Trophoblast cell (in vitro differentiated cells and primary cell): ENCODE results near the gene MYCN.
A peak's percentile ranks its signal among the peaks of the same experiment; 100 is the strongest.

Experiments used
- DNase-seq, 2 donors: peaks; one replicate each; pipeline ENCODE4 v3.0.0-alpha.2; 2016
- H2AFZ ChIP-seq: 2 replicates; pipeline ENCODE4 v1.6.1; 2013; ENCODE audit warnings: low read length, moderate library complexity, mild to moderate bottlenecking; ENCODE audit not compliant: insufficient read depth, poor library complexity
- H2AK5ac ChIP-seq: 2 replicates; pipeline ENCODE4 v1.6.1; 2013; ENCODE audit warnings: mild to moderate bottlenecking, low read length
- H2BK120ac ChIP-seq: 2 replicates; pipeline ENCODE4 v1.6.1; 2013; ENCODE audit warnings: low read length, mild to moderate bottlenecking, moderate library complexity; ENCODE audit not compliant: insufficient read depth, poor library complexity
- H2BK12ac ChIP-seq: 2 replicates; pipeline ENCODE4 v1.6.1; 2013; ENCODE audit warnings: mild to moderate bottlenecking, low read length, moderate library complexity
- H2BK5ac ChIP-seq: 2 replicates; pipeline ENCODE4 v1.6.1; 2013; ENCODE audit warnings: low read length, low read depth, moderate library complexity, mild to moderate bottlenecking; ENCODE audit not compliant: poor library complexity
- H3K14ac ChIP-seq: 2 replicates; pipeline ENCODE4 v1.6.1; 2013; ENCODE audit warnings: mild to moderate bottlenecking, low read length
- H3K18ac ChIP-seq: 2 replicates; pipeline ENCODE4 v1.6.1; 2013; ENCODE audit warnings: mild to moderate bottlenecking, low read length
- H3K23ac ChIP-seq: 2 replicates; pipeline ENCODE4 v1.6.1; 2013; ENCODE audit warnings: low read length
- H3K27ac ChIP-seq: 2 replicates; pipeline ENCODE4 v1.5.1; 2013; ENCODE audit warnings: low read depth, mild to moderate bottlenecking, inconsistent platforms, low read length, moderate library complexity
- H3K27me3 ChIP-seq: 2 replicates; pipeline ENCODE4 v1.6.1; 2013; ENCODE audit warnings: inconsistent platforms, mild to moderate bottlenecking, low read length, moderate library complexity; ENCODE audit not compliant: insufficient read depth
- H3K36me3 ChIP-seq, 2 experiments: 1 replicate in 1 of 2; 2 replicates in 1 of 2; pipeline ENCODE4 v1.6.1; 2013; ENCODE audit warnings: low read length in 2 of 2, mild to moderate bottlenecking in 2 of 2, moderate library complexity in 1 of 2; ENCODE audit not compliant: insufficient read depth in 2 of 2, control insufficient read depth in 1 of 2
- H3K4ac ChIP-seq: 2 replicates; pipeline ENCODE4 v1.6.1; 2013; ENCODE audit warnings: low read depth, mild to moderate bottlenecking, low read length, moderate library complexity
- H3K4me1 ChIP-seq, 2 experiments: 1 replicate in 1 of 2; 2 replicates in 1 of 2; pipeline ENCODE4 v1.6.1; 2013; ENCODE audit warnings: low read length in 2 of 2, mild to moderate bottlenecking in 2 of 2, moderate library complexity in 1 of 2; ENCODE audit not compliant: insufficient read depth in 2 of 2, control insufficient read depth in 1 of 2
- H3K4me2 ChIP-seq: 2 replicates; pipeline ENCODE4 v1.6.1; 2013; ENCODE audit warnings: inconsistent platforms, mild to moderate bottlenecking, low read length, moderate library complexity
- H3K4me3 ChIP-seq: 2 replicates; pipeline ENCODE4 v1.5.1; 2013; ENCODE audit warnings: mild to moderate bottlenecking, low read depth, low read length, inconsistent platforms
- H3K79me1 ChIP-seq: one replicate; pipeline ENCODE4 v1.6.1; 2013; ENCODE audit warnings: low read length
- H3K79me2 ChIP-seq: 2 replicates; pipeline ENCODE4 v1.6.1; 2013; ENCODE audit warnings: low read length, mild to moderate bottlenecking; ENCODE audit not compliant: control insufficient read depth, insufficient read depth, poor library complexity
- H3K9ac ChIP-seq: 2 replicates; pipeline ENCODE4 v1.6.1; 2013; ENCODE audit warnings: mild to moderate bottlenecking, low read length
- H3K9me3 ChIP-seq: 2 replicates; pipeline ENCODE4 v1.6.1; 2013; ENCODE audit warnings: low read depth, mild to moderate bottlenecking, control low read depth, inconsistent platforms, low read length; ENCODE audit not compliant: insufficient read depth
- H4K12ac ChIP-seq: 2 replicates; pipeline ENCODE4 v1.6.1; 2013; ENCODE audit warnings: low read depth, mild to moderate bottlenecking, low read length, moderate library complexity
- H4K8ac ChIP-seq: 2 replicates; pipeline ENCODE4 v1.6.1; 2013; ENCODE audit warnings: low read depth, mild to moderate bottlenecking, low read length, moderate library complexity
- H4K91ac ChIP-seq: one replicate; pipeline ENCODE4 v1.6.1; 2013; ENCODE audit warnings: low read depth, mild to moderate bottlenecking, low read length, moderate library complexity
- WGBS: extraction: QIAGEN DNeasy Blood & Tissue Kit; methylation state at CpG from one replicate; pipeline ENCODE4 v1.1.7; 2013; ENCODE audit warnings: missing lambda C conversion rate; ENCODE audit not compliant: insufficient read length, insufficient coverage; ENCODE audit errors: extremely low coverage; 5-methylcytosine and 5-hydroxymethylcytosine counted together

The MYCN gene

GRCh38 chr2:15938803-15939555, 1.4 kb upstream of the MYCN start:
- peaks cover 29% of the 10 kb centered on the region for H3K79me1 ChIP-seq
- H3K18ac ChIP-seq = no peak overlapping the region
- H3K9me3 ChIP-seq = no peaks in the 10 kb centered on the region
- H3K4me2 ChIP-seq = peak overlapping the region; percentile 96
- no peak overlapping the region for H3K4me3 ChIP-seq
- no peak overlapping the region for H3K14ac ChIP-seq
- H2BK120ac ChIP-seq = no peak overlapping the region
- H3K4me1 ChIP-seq = peaks cover 5 to 10% of the 10 kb centered on the region in 2 experiments
- H4K12ac ChIP-seq = no peak overlapping the region
- no peak overlapping the region for H2BK12ac ChIP-seq
- no peak overlapping the region for H2AFZ ChIP-seq
- H2AK5ac ChIP-seq = no peak overlapping the region
- H3K9ac ChIP-seq = no peak overlapping the region
- peaks cover 0 to 8% of the 10 kb centered on the region in 2 experiments for H3K36me3 ChIP-seq
- no peak overlapping the region for H2BK5ac ChIP-seq
- no peak overlapping the region for H4K8ac ChIP-seq
- peaks cover 26% of the 10 kb centered on the region for H3K79me2 ChIP-seq
- H3K23ac ChIP-seq = no peak overlapping the region
- whole genome bisulfite sequencing = no CpG with 5 or more reads among the region's 8 CpGs
- DNase-seq = no peak
- H3K27ac ChIP-seq = no peak overlapping the region
- H3K27me3 ChIP-seq = no peaks in the 10 kb centered on the region
- peak overlapping the region; percentile 66 for H4K91ac ChIP-seq
- H3K4ac ChIP-seq = no peak overlapping the region

GRCh38 chr2:15939556-15939853, 845 bp upstream of the MYCN start:
- peak overlapping the region; percentile 79 for H3K14ac ChIP-seq
- H3K27ac ChIP-seq = no peak overlapping the region
- no peaks in the 10 kb centered on the region for H3K9me3 ChIP-seq
- no peak overlapping the region for H3K23ac ChIP-seq
- WGBS = no CpG with 5 or more reads among the region's 21 CpGs
- H2BK12ac ChIP-seq = peak overlapping the region; percentile 83
- H2BK5ac ChIP-seq = no peak overlapping the region
- H3K4ac ChIP-seq = no peak overlapping the region
- H2BK120ac ChIP-seq = peak overlapping the region; percentile 67
- peak overlapping the region; percentile 86 for H4K8ac ChIP-seq
- H4K91ac ChIP-seq = peak overlapping the region; percentile 66
- no peaks in the 10 kb centered on the region for H3K27me3 ChIP-seq
- peaks cover 29% of the 10 kb centered on the region for H3K79me1 ChIP-seq
- peak overlapping the region; percentile 61 for H3K18ac ChIP-seq
- H3K9ac ChIP-seq = no peak overlapping the region
- H3K4me1 ChIP-seq = peaks cover 5 to 10% of the 10 kb centered on the region in 2 experiments
- no peak overlapping the region for H2AK5ac ChIP-seq
- H2AFZ ChIP-seq = peak overlapping the region; percentile 43
- H4K12ac ChIP-seq = peak overlapping the region; percentile 47
- peaks cover 0 to 8% of the 10 kb centered on the region in 2 experiments for H3K36me3 ChIP-seq
- DNase-seq = peak in 1 of 2 donors; percentile 59
- peak overlapping the region; percentile 96 for H3K4me2 ChIP-seq
- H3K4me3 ChIP-seq = no peak overlapping the region
- peaks cover 27% of the 10 kb centered on the region for H3K79me2 ChIP-seq

GRCh38 chr2:15940661-15941480, 521 bp downstream of the MYCN start:
- Histone ChIP-seq H3K9me3 (no peaks in the 10 kb centered on the region), H4K91ac (peak overlapping the region; percentile 80), H2BK120ac (peak overlapping the region; percentile 48), H3K4me1 (peaks cover 5 to 10% of the 10 kb centered on the region in 2 experiments), H2AFZ (peak overlapping the region; percentile 96), H2BK12ac (peak overlapping the region; percentile 71), H3K18ac (peak overlapping the region; percentile 61), H3K4ac (peak overlapping the region; percentile 98), H2AK5ac (no peak overlapping the region), H3K36me3 (peaks cover 6 to 14% of the 10 kb centered on the region in 2 experiments), H3K4me2 (peak overlapping the region; percentile 96), H3K79me2 (peaks cover 27% of the 10 kb centered on the region), H2BK5ac (peak overlapping the region; percentile 92), H4K12ac (no peak overlapping the region), H3K9ac (peak overlapping the region; percentile 41), H3K14ac (peak overlapping the region; percentile 62), H4K8ac (peak overlapping the region; percentile 84), H3K27ac (peak overlapping the region; percentile 86), H3K4me3 (peak overlapping the region; percentile 92), H3K79me1 (peaks cover 29% of the 10 kb centered on the region), H3K27me3 (no peaks in the 10 kb centered on the region), H3K23ac (no peak overlapping the region)
- WGBS = no CpG with 5 or more reads among the region's 52 CpGs
- DNase-seq = peak; percentile 86 to 90

GRCh38 chr2:15941481-15941850, 1.1 kb downstream of the MYCN start:
- H3K23ac ChIP-seq = no peak overlapping the region
- peak; percentile 64 to 66 for DNase-seq
- peak overlapping the region; percentile 80 for H4K91ac ChIP-seq
- H3K4me2 ChIP-seq = peak overlapping the region; percentile 99
- H3K4me3 ChIP-seq = peak overlapping the region; percentile 92
- peak overlapping the region; percentile 85 for H3K14ac ChIP-seq
- H2AFZ ChIP-seq = no peak overlapping the region
- peak overlapping the region; percentile 86 for H3K18ac ChIP-seq
- peak overlapping the region; percentile 86 for H3K27ac ChIP-seq
- H3K36me3 ChIP-seq = peaks cover 10 to 18% of the 10 kb centered on the region in 2 experiments
- H2AK5ac ChIP-seq = no peak overlapping the region
- H3K4me1 ChIP-seq = peaks cover 5 to 10% of the 10 kb centered on the region in 2 experiments
- no peak overlapping the region for H2BK120ac ChIP-seq
- no peaks in the 10 kb centered on the region for H3K9me3 ChIP-seq
- H3K79me2 ChIP-seq = peaks cover 27% of the 10 kb centered on the region
- no peak overlapping the region for H4K12ac ChIP-seq
- H4K8ac ChIP-seq = no peak overlapping the region
- H2BK5ac ChIP-seq = peak overlapping the region; percentile 35
- peak overlapping the region; percentile 100 for H3K4ac ChIP-seq
- peaks cover 29% of the 10 kb centered on the region for H3K79me1 ChIP-seq
- H2BK12ac ChIP-seq = no peak overlapping the region
- peak overlapping the region; percentile 82 for H3K9ac ChIP-seq
- no CpG with 5 or more reads among the region's 14 CpGs for WGBS
- no peaks in the 10 kb centered on the region for H3K27me3 ChIP-seq
